GM19452 (cell line): ENCODE results near the gene GRB10.
"Not testable (repeated sequence)": the region's sequence is repeated elsewhere in the genome, so short reads cannot be mapped to it uniquely, and the experiment has no call there.

Experiments used
- ATAC-seq: cut with Tn5 transposase; IDR thresholded peaks from one replicate; pipeline ENCODE4 v1.9.1; 2021; ENCODE audit not compliant: unreplicated experiment

GRB10 gene

GRCh38 chr7:50779427-50779826 lies 3.3 kb downstream of the GRB10 start:
- ATAC-seq: no peak

- ATAC-seq: no peak
Measured at GRCh38 chr7:50778189-50778588, 4.5 kb downstream of the GRB10 start.

- ATAC-seq: no peak
Measured at GRCh38 chr7:50775836-50776235, 6.9 kb downstream of the GRB10 start.

GRCh38 chr7:50775231-50775630 lies 7.5 kb downstream of the GRB10 start:
- ATAC-seq: no peak

- no peak for ATAC-seq
Measured at GRCh38 chr7:50774319-50774718, 8.4 kb downstream of the GRB10 start.

- ATAC-seq: not testable (repeated sequence)
Measured at GRCh38 chr7:50773071-50773470, 9.6 kb downstream of the GRB10 start.

- ATAC-seq: no peak
Measured at GRCh38 chr7:50771120-50772002, 11.3 kb downstream of the GRB10 start.

GRCh38 chr7:50768485-50769474 lies 13.9 kb downstream of the GRB10 start:
- ATAC-seq: peak; percentile 56

GRCh38 chr7:50766849-50767207 lies 15.9 kb downstream of the GRB10 start:
- no peak for ATAC-seq

GRCh38 chr7:50766106-50766848 lies 16.4 kb downstream of the GRB10 start:
- ATAC-seq: no peak

GRCh38 chr7:50762337-50762736 lies 20.4 kb downstream of the GRB10 start:
- ATAC-seq: no peak

- ATAC-seq: no peak
Measured at GRCh38 chr7:50761713-50762112, 21.0 kb downstream of the GRB10 start.

- no peak for ATAC-seq
Measured at GRCh38 chr7:50757703-50758390, 24.8 kb downstream of the GRB10 start.

GRCh38 chr7:50756180-50756579 lies 26.5 kb downstream of the GRB10 start:
- no peak for ATAC-seq

GRCh38 chr7:50754684-50755083 lies 28.0 kb downstream of the GRB10 start:
- ATAC-seq: no peak

GRCh38 chr7:50754241-50754640 lies 28.5 kb downstream of the GRB10 start:
- no peak for ATAC-seq

- no peak for ATAC-seq
Measured at GRCh38 chr7:50752422-50752821, 30.3 kb downstream of the GRB10 start.

- ATAC-seq: no peak
Measured at GRCh38 chr7:50751146-50751545, 31.6 kb downstream of the GRB10 start.

GRCh38 chr7:50749896-50750295 lies 32.8 kb downstream of the GRB10 start:
- ATAC-seq: no peak

GRCh38 chr7:50748472-50748871 lies 34.2 kb downstream of the GRB10 start:
- ATAC-seq: no peak
